K562 (cell line): ENCODE data around the gene DAPL1. TPM values are rescaled to one million over a fixed set of nuclear protein-coding genes. Genes with fewer than 3 reads are reported as not detected.

ENCODE experiments used
- ATAC-seq: fragments of 200-7000 bp; cut with Tn5 transposase; 3 replicates; pipeline ENCODE4 v1.9.1; 2020; ENCODE audit warnings: moderate library complexity
- BruUV-seq: library from RNA; stranded (reverse); fragments of 400-500 nt; replicated peaks from 2 replicates; lab custom pipeline; 2021; lab: Mats Ljungman, UMichigan
- CTCF ChIA-PET: fragments of 300-600 bp; formaldehyde crosslinking; extraction: SDS; loops from one replicate; lab custom pipeline; 2021; ENCODE audit warnings: low intra/inter-chr PET ratio; lab: Yijun Ruan, JAX
- POLR2A ChIA-PET: fragments of 300-600, 350-650 bp; sonication (Branson Sonifier 250); formaldehyde crosslinking; extraction: SDS; loops from one replicate; lab custom pipeline; 2021; ENCODE audit warnings: antibody characterized with exemption, inconsistent platforms; lab: Yijun Ruan, JAX
- DNase-seq, 4 experiments: peaks; one replicate each; pipeline versions ENCODE4 v3.0.0 to v3.0.0-alpha.2; 2011 to 2018; ENCODE audit warnings: low spot score in 3 of 4, mixed read lengths in 3 of 4; ENCODE audit errors: extremely low read depth in 1 of 4
- FAIRE-seq: peaks from 2 replicates; lab custom pipeline; 2011; peaks lifted over from hg19 to GRCh38; lab: Jason Lieb, UNC
- H2AFZ ChIP-seq: 2 replicates; pipeline ENCODE4 v1.6.0; 2011; ENCODE audit warnings: low read depth, low read length, control low read depth, inconsistent platforms
- H3K27ac ChIP-seq: fragments of 200-600 bp; 3 replicates; pipeline ENCODE4 v1.8.0; 2011; ENCODE audit warnings: low read depth, mild to moderate bottlenecking, control low read depth, inconsistent platforms, low read length, moderate library complexity, mixed read lengths; ENCODE audit errors: extremely low read depth
- H3K27me3 ChIP-seq, 2 experiments: fragments of 300-600 bp in 1 of 2; 2 replicates in 1 of 2; 3 replicates in 1 of 2; pipeline versions ENCODE4 v1.6.0 to v1.8.0; 2011; ENCODE audit warnings: inconsistent platforms in 2 of 2, low read length in 2 of 2, mild to moderate bottlenecking in 1 of 2, mixed read lengths in 1 of 2, moderate library complexity in 1 of 2; ENCODE audit not compliant: control insufficient read depth in 2 of 2, insufficient read depth in 2 of 2
- H3K36me3 ChIP-seq: fragments of 300-600 bp; 3 replicates; pipeline ENCODE4 v1.8.0; 2011; ENCODE audit warnings: mild to moderate bottlenecking, low read length, inconsistent platforms; ENCODE audit not compliant: control insufficient read depth, insufficient read depth
- H3K4me1 ChIP-seq, 2 experiments: fragments of 200-600 bp in 1 of 2; replicated peaks in 1 of 2; 2 replicates in 1 of 2; 3 replicates in 1 of 2; pipeline versions ENCODE4 v1.5.1 to v1.8.0; 2011; ENCODE audit warnings: inconsistent platforms in 2 of 2, low read length in 2 of 2, mild to moderate bottlenecking in 1 of 2, mixed read lengths in 1 of 2, moderate library complexity in 1 of 2; ENCODE audit not compliant: control insufficient read depth in 2 of 2, insufficient read depth in 2 of 2
- H3K4me2 ChIP-seq: 2 replicates; pipeline ENCODE4 v1.6.1; 2011; ENCODE audit warnings: low read length, control low read depth, inconsistent platforms, mixed read lengths; ENCODE audit not compliant: insufficient read depth
- H3K4me3 ChIP-seq: fragments of 200-600 bp; sonication (generic), shearing (Covaris generic); 2 replicates; pipeline ENCODE4 v1.5.1; 2016; ENCODE audit warnings: control low read depth, inconsistent platforms
- H3K79me2 ChIP-seq: fragments of 200-600 bp; 3 replicates; pipeline ENCODE4 v1.8.0; 2011; ENCODE audit warnings: low read length, inconsistent platforms; ENCODE audit not compliant: control insufficient read depth, insufficient read depth
- H3K9ac ChIP-seq, 2 experiments: 2 replicates each; pipeline versions ENCODE4 v1.6.0 to v1.6.1; 2011; ENCODE audit warnings: low read depth in 2 of 2, low read length in 2 of 2, control low read depth in 1 of 2, inconsistent platforms in 1 of 2, mild to moderate bottlenecking in 1 of 2, mixed read lengths in 1 of 2; ENCODE audit not compliant: insufficient read depth in 1 of 2
- H3K9me1 ChIP-seq: one replicate; pipeline ENCODE4 v1.6.0; 2011; ENCODE audit warnings: inconsistent platforms, mild to moderate bottlenecking, low read length, moderate library complexity; ENCODE audit not compliant: control insufficient read depth, insufficient read depth
- H3K9me3 ChIP-seq: replicated peaks from 2 replicates; pipeline ENCODE4 v1.5.1; 2011; ENCODE audit warnings: low read depth, low read length, inconsistent platforms; ENCODE audit not compliant: control insufficient read depth, insufficient read depth
- H4K20me1 ChIP-seq: replicated peaks from 2 replicates; pipeline ENCODE4 v1.6.1; 2011; ENCODE audit warnings: low read length, inconsistent platforms, mixed read lengths; ENCODE audit not compliant: control insufficient read depth, insufficient read depth
- ATF6 ChIP-seq: sonication (generic); formaldehyde crosslinking; IDR thresholded peaks from 2 replicates; pipeline ENCODE4 v1.4.0; 2020; ENCODE audit warnings: mild to moderate bottlenecking, missing genetic modification reagents
- BRCA1 ChIP-seq, 2 experiments: fragments of 450-650 bp in 1 of 2; sonication (generic) in 1 of 2; formaldehyde crosslinking in 1 of 2; IDR thresholded peaks; 2 replicates each; pipeline versions ENCODE4 v1.5.0 to v1.6.1; 2017 to 2020; ENCODE audit warnings: mild to moderate bottlenecking in 1 of 2, missing genetic modification reagents in 1 of 2
- HES1 ChIP-seq: fragments of 450-650 bp; IDR thresholded peaks from 2 replicates; pipeline ENCODE4 v1.6.1; 2016; ENCODE audit warnings: low read depth, mild to moderate bottlenecking, moderate library complexity
- HOXB6 ChIP-seq: fragments of 250-450 bp; sonication (Bioruptor Pico); IDR thresholded peaks from 2 replicates; pipeline ENCODE4 v1.5.1; 2022; ENCODE audit warnings: mild to moderate bottlenecking, borderline replicate concordance
- ILF3 ChIP-seq: fragments of 450-650 bp; IDR thresholded peaks from 2 replicates; pipeline ENCODE4 v1.6.1; 2018; ENCODE audit warnings: antibody characterized with exemption, mild to moderate bottlenecking, moderate library complexity, borderline replicate concordance
- NFATC3 ChIP-seq: fragments of 450-650 bp; IDR thresholded peaks from 2 replicates; pipeline ENCODE4 v1.6.1; 2017; ENCODE audit warnings: mild to moderate bottlenecking
- SMC3 ChIP-seq: conservative IDR thresholded peaks from 2 replicates; pipeline ENCODE4 v1.6.1; 2011; ENCODE audit warnings: low read depth, low read length, improper control_type of control experiment; ENCODE audit not compliant: insufficient read depth
- STAG1 ChIP-seq: sonication (generic); formaldehyde crosslinking; IDR thresholded peaks from 2 replicates; pipeline ENCODE4 v1.5.0; 2020; ENCODE audit warnings: missing genetic modification reagents, borderline replicate concordance
- U2AF2 ChIP-seq: fragments of 200-400 bp; formaldehyde crosslinking; optimal IDR thresholded peaks from 2 replicates; pipeline ENCODE3; 2017; ENCODE audit warnings: low read depth, mild to moderate bottlenecking, low read length
- WGBS: fragments of 100-300 bp; shearing (Covaris generic); methylation state at CpG from one replicate; pipeline ENCODE4 v1.1.6; 2016; ENCODE audit warnings: low coverage, mixed read lengths; ENCODE audit not compliant: insufficient coverage; ENCODE audit errors: missing lambda C conversion rate; 5-methylcytosine and 5-hydroxymethylcytosine counted together
- in situ Hi-C: fragments of 300-500 bp; cut with MboI; formaldehyde crosslinking; loops from 4 replicates; pipeline ENCODE4 v1.15.0; 2018; ENCODE audit warnings: inconsistent platforms, mixed read lengths
- intact Hi-C: fragments of 100-400 bp; cut with micrococcal nuclease; formaldehyde crosslinking; loops from 2 replicates; pipeline ENCODE4 v1.14.2; 2022
- polyA plus RNA-seq, 8 experiments: library from polyadenylated mRNA; depleted of rRNA in 4 of 8; stranded (reverse) in 5 of 8; unstranded in 3 of 8; fragments of >200 nt; fragmentation: Nextera tagmentation in 2 of 8; fragmentation: Illumina TruSeq in 1 of 8; extraction: Ambion mirVana in 2 of 8; extraction: Trizol in 1 of 8; gene quantifications; 2 replicates each; pipeline versions ENCODE4 v1.2.1 to v1.2.3, GENCODE V29; 2011 to 2014; ENCODE audit warnings: inconsistent platforms in 1 of 8, missing spikeins in 1 of 8
- total RNA-seq, 7 experiments: library from RNA; depleted of rRNA in 6 of 7; stranded (reverse); fragments of >200 nt in 6 of 7; fragmentation: Illumina TruSeq in 2 of 7; extraction: Trizol in 2 of 7; gene quantifications; 2 replicates each; pipeline versions ENCODE4 v1.2.1 to v1.2.3, GENCODE V29; 2011 to 2021; ENCODE audit warnings: low replicate concordance in 1 of 7
- TF ChIP-seq, protein P1 (sequence below): fragments of 250-450 bp; sonication (Bioruptor Pico); IDR thresholded peaks from 2 replicates; pipeline ENCODE4 v1.5.1; 2021; ENCODE audit warnings: mild to moderate bottlenecking
- TF ChIP-seq, protein P2 (sequence below): IDR thresholded peaks from 2 replicates; pipeline ENCODE4 v1.6.1; 2011; ENCODE audit warnings: borderline replicate concordance, low read depth, mild to moderate bottlenecking, moderate library complexity, low read length; ENCODE audit not compliant: insufficient read depth, poor library complexity, severe bottlenecking
- TF ChIP-seq, protein P3 (sequence below): IDR thresholded peaks from 2 replicates; pipeline ENCODE4 v1.6.1; 2016; ENCODE audit warnings: missing genetic modification characterization, missing compliant biosample characterization

The DAPL1 gene
- total and polyA plus RNA-seq, 9 of the 15 experiments (the other 6 are each of a cell fraction or from before 2014, with no cell fraction given) = not detected

DNA sequence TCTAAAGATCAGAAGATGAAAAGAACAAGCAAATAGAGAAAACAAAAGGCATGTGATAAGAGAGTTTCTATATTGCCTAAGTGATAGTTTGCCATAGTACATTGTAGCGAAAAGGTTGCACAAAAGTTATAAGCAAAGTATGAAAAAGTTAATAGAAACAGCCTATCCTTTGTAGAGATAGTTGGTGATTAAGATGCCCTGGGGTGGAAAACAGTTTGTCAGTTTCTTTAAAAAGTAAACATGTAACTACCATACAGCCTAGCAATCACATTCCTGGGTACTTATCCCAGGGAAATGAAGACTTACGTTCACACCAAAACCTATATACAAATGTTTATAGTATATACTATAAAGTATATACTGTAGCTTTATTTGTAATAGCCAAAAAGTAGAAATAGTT is 16.9 kb upstream of the DAPL1 start (continued):
- TF ChIP-seq HES1 (no peak), NFATC3 (no peak), ILF3 (no peak)
- TF ChIP-seq, protein P1, sequence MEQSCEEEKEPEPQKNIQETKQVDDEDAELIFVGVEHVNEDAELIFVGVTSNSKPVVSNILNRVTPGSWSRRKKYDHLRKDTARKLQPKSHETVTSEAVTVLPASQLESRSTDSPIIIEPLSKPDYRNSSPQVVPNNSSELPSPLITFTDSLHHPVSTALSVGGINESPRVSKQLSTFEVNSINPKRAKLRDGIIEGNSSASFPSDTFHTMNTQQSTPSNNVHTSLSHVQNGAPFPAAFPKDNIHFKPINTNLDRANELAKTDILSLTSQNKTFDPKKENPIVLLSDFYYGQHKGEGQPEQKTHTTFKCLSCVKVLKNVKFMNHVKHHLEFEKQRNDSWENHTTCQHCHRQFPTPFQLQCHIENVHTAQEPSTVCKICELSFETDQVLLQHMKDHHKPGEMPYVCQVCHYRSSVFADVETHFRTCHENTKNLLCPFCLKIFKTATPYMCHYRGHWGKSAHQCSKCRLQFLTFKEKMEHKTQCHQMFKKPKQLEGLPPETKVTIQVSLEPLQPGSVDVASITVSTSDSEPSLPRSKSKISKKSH (CRISPR knock-in tag) = no peak

DNA sequence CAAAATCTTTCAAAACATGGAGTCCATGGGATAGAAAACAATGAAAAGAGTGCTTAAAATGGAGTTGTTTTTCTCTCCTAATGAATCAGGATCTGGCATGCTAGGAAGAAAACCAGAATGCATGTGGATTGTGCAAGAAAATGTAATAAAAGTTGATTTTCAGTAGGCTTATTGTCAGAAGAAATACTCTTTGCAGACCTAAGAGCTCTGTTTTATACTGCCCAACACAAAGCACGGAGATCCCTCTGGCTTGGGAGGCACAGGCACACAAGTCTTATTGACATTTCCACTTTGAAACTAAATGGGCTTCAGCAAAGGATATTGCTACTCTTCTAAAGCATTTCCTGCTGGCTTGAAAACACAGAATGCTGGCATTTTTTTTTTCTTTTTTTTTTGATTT is 15.5 kb upstream of the DAPL1 start:
- Histone ChIP-seq H3K4me3 (no peak overlapping the region), H3K27ac (no peak overlapping the region), H3K9me3 (no peaks in the 10 kb centered on the region), H2AFZ (no peak overlapping the region), H3K9ac (no peak overlapping the region), H3K27me3 (peaks cover 5 to 7% of the 10 kb centered on the region in 2 experiments; a peak in 2 of 5 replicates), H3K4me1 (no peaks in the 10 kb centered on the region; a peak in 1 of 5 replicates), H4K20me1 (no peaks in the 10 kb centered on the region), H3K79me2 (no peaks in the 10 kb centered on the region), H3K9me1 (no peaks in the 10 kb centered on the region), H3K36me3 (no peaks in the 10 kb centered on the region), H3K4me2 (no peak overlapping the region)
- CTCF ChIA-PET = no interaction called here
- in situ Hi-C loops (no loop called here), intact Hi-C loops (no loop called here)
- WGBS = 0% methylated on average over 1 of the region's 1 CpG
- no TSS peak for BruUV-seq
- POLR2A ChIA-PET = no interaction called here
- DNase-seq (no peak), FAIRE-seq (no peak), ATAC-seq (no peak)
- TF ChIP-seq, protein P2, sequence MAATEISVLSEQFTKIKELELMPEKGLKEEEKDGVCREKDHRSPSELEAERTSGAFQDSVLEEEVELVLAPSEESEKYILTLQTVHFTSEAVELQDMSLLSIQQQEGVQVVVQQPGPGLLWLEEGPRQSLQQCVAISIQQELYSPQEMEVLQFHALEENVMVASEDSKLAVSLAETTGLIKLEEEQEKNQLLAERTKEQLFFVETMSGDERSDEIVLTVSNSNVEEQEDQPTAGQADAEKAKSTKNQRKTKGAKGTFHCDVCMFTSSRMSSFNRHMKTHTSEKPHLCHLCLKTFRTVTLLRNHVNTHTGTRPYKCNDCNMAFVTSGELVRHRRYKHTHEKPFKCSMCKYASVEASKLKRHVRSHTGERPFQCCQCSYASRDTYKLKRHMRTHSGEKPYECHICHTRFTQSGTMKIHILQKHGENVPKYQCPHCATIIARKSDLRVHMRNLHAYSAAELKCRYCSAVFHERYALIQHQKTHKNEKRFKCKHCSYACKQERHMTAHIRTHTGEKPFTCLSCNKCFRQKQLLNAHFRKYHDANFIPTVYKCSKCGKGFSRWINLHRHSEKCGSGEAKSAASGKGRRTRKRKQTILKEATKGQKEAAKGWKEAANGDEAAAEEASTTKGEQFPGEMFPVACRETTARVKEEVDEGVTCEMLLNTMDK = no peak
- TF ChIP-seq U2AF2 (no peak), BRCA1 (IDR thresholded peaks at IDR 0.05) (no peak), BRCA1 (CRISPR knock-in tag; IDR thresholded peaks at IDR 0.05) (no peak), SMC3 (no peak), HOXB6 (CRISPR knock-in tag) (no peak), ATF6 (no peak), STAG1 (CRISPR knock-in tag) (no peak)
- TF ChIP-seq, protein P3, sequence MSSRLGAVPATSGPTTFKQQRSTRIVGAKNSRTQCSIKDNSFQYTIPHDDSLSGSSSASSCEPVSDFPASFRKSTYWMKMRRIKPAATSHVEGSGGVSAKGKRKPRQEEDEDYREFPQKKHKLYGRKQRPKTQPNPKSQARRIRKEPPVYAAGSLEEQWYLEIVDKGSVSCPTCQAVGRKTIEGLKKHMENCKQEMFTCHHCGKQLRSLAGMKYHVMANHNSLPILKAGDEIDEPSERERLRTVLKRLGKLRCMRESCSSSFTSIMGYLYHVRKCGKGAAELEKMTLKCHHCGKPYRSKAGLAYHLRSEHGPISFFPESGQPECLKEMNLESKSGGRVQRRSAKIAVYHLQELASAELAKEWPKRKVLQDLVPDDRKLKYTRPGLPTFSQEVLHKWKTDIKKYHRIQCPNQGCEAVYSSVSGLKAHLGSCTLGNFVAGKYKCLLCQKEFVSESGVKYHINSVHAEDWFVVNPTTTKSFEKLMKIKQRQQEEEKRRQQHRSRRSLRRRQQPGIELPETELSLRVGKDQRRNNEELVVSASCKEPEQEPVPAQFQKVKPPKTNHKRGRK (tag) = no peak
